Esophagus (tissue), 2 donors: ENCODE data around the gene HOXB2. TPM values are rescaled to one million over a fixed set of nuclear protein-coding genes. Genes with fewer than 3 reads are reported as not detected.

Source experiments
- H3K27ac ChIP-seq, 2 donors: one replicate each; pipeline ENCODE4 v1.5.1; 2013; ENCODE audit warnings: low read depth in 2 of 2, mild to moderate bottlenecking in 2 of 2, inconsistent platforms in 1 of 2, low read length in 1 of 2, moderate library complexity in 1 of 2
- H3K27me3 ChIP-seq, 2 donors: one replicate each; pipeline ENCODE4 v1.6.1; 2013; ENCODE audit warnings: low read length in 2 of 2, control low read depth in 1 of 2, mild to moderate bottlenecking in 1 of 2; ENCODE audit not compliant: insufficient read depth in 2 of 2, control insufficient read depth in 1 of 2
- H3K36me3 ChIP-seq, 2 donors: one replicate each; pipeline ENCODE4 v1.6.1; 2013; ENCODE audit warnings: low read length in 1 of 2; ENCODE audit not compliant: control insufficient read depth in 2 of 2, insufficient read depth in 2 of 2
- H3K4me1 ChIP-seq, 2 donors: one replicate each; pipeline ENCODE4 v1.6.1; 2013; ENCODE audit warnings: low read length in 1 of 2; ENCODE audit not compliant: control insufficient read depth in 2 of 2, insufficient read depth in 2 of 2
- H3K4me3 ChIP-seq, 2 donors: one replicate each; pipeline ENCODE4 v1.5.1; 2013; ENCODE audit warnings: low read length in 2 of 2, mild to moderate bottlenecking in 2 of 2, low read depth in 1 of 2, moderate library complexity in 1 of 2
- H3K9me3 ChIP-seq, 2 donors: one replicate each; pipeline ENCODE4 v1.6.1; 2013; ENCODE audit warnings: mild to moderate bottlenecking in 2 of 2, low read depth in 1 of 2, low read length in 1 of 2, moderate library complexity in 1 of 2; ENCODE audit not compliant: control insufficient read depth in 2 of 2, insufficient read depth in 1 of 2
- WGBS, 2 donors: extraction: QIAGEN DNeasy Blood & Tissue Kit; methylation state at CpG; one replicate each; pipeline ENCODE4 v1.1.7; 2013; 5-methylcytosine and 5-hydroxymethylcytosine counted together
- polyA plus RNA-seq, 2 donors: library from polyadenylated mRNA; stranded (reverse); fragments of 200-250 nt; gene quantifications; one replicate each; pipeline ENCODE4 v1.2.3, GENCODE V29; 2013
- donor health status: healthy with polysubstance abuse.
- donor health status: Bipolar disorder and iron deficiency.

Gene HOXB2
- 10 to 100 TPM; 11.3 to 18.9 TPM for polyA plus RNA-seq

DNA sequence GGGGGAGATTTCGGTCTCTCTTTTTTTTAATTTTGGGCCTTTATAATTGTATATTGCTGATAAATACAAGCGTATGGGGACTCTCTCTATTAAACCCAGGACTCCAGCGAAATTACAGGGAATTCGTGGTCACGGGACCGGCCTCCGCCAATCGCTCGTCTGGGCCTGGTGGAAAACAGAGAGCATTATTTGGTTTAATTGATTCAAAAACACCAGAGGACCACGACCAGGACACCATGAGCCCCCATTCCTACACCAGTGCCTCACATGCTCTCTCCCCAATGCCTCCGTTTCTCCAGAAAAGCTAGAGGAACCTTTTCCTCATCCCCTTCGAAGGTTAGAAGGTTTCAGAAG is at the start of gene HOXB2:
TSS of gene HOXB2 (minus strand) at position 88 of the 354 bp plus-strand sequence. CDS start 198 bp downstream, outside the sequence.
- Histone ChIP-seq H3K9me3 (no peaks in the 10 kb centered on the region), H3K4me1 (no peaks in the 10 kb centered on the region), H3K4me3 (peak within 1 kb of the TSS; percentile 77 to 83), H3K27ac (peak within 1 kb of the TSS; percentile 91 to 96), H3K36me3 (no peaks in the 10 kb centered on the region), H3K27me3 (no peaks in the 10 kb centered on the region)
- WGBS, 2 donors = 35 to 48% methylated on average over 12 of the region's 12 CpGs

DNA sequence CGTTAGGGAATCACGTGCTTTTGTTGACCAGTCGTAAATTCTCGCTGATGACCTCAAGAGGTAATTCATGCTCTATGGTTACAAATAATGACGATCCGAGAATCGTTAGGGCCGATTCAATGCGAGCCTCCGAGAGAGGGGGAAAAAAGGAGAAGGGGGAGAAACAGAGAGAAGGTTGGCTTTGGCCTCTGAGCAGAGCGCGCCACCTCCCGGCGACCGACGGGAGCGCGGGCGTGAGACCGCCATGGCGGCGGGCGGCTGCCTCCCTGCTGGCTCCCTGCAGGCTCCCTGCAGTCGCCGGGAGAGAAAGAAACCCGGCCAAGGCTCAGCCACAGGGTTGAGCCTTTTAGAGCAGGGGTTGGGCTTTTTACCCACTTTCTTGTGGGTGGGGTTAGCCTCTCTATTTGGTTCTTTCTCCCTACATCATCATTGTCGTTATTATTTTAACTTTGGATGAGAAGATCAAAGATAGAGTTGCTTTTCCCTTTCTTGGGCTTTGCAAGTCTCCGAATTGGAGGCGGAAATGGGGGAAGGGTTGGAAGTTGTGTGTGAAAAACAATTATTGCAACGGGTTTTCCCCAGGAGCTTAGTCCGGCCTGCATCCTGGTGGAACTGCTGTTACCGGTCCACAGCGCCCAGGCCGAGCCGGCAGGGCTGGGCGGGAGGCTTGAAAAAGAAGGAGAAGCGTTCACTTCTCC is 49.1 kb upstream of the HOXB2 start:
- H3K4me1 ChIP-seq = peaks cover 0 to 14% of the 10 kb centered on the region in 2 donors
- no peaks in the 10 kb centered on the region for H3K36me3 ChIP-seq
- no peaks in the 10 kb centered on the region for H3K9me3 ChIP-seq
- 14 to 17% methylated on average over 37 of the region's 37 CpGs for WGBS, 2 donors
- no peak overlapping the region for H3K27ac ChIP-seq
- peaks cover 0 to 18% of the 10 kb centered on the region in 2 donors for H3K27me3 ChIP-seq
- H3K4me3 ChIP-seq = peak overlapping the region in 1 of 2 donors; percentile 1

DNA sequence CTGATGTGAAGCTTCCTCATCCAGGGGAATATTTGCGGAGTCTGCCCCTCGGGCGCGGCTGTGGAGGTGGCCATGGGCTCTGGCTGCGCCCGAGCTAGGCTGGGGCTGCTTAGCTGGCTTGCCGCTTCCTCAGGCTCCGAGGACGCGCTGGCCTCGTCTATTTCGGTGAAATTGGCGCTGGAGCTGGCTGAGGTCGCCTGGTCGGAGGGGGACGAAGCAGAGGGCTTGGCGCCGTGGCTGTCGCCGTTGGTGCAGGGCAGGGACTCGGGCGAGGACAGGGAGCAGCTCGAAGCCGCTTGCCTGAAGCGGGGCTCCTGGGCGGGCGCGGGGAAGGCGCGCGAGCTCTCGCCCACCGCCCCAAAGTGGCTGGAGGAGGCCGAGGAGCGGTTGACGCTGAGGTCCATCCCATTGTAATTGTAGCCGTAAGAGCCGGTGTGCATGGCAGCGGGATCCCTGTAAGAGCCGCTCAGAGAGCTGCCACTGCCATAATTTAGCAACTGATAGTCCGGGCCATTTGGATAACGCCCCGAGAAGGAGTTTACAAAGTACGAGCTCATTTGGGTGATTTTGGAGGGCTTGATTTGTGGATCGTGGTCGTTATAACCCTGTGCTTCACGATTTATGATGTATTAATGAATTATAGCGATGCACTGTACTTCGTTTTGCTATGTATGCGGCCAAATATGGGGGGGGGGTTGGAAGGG is 48.4 kb upstream of the HOXB2 start, which contains the start of gene HOXB5:
TSS of gene HOXB5 (minus strand) at position 654 of the 704 bp plus-strand sequence. CDS start at position 557, 97 bp downstream.
- Histone ChIP-seq H3K36me3 (no peaks in the 10 kb centered on the region), H3K27ac (peak within 1 kb of the TSS; percentile 0 to 5), H3K27me3 (peaks cover 0 to 16% of the 10 kb centered on the region in 2 donors), H3K4me1 (peaks cover 0 to 14% of the 10 kb centered on the region in 2 donors), H3K4me3 (peak within 1 kb of the TSS; percentile 1 to 51), H3K9me3 (no peaks in the 10 kb centered on the region)
- 2 to 5% methylated on average over 50 of the region's 50 CpGs for WGBS, 2 donors

DNA sequence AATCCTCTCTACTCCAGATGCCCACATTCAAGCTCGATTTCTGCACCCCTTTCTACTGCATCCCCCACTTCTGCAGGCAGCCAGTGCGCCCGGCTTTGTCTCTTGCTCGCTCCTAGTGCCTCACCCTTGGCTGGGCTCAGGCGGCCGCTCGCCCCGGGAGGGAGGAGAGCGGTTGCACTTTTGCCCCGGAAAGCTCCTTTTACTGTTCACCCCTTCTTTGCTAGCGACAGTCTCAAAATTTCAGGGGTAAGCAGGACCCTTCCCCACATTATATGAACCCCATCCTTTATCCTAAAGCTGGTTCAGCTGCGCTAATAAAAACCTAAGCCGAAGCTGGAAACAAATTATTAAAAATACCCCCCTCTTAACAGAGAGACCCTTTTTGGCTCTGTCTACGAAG is 47.7 kb upstream of the HOXB2 start:
- peak overlapping the region in 1 of 2 donors; percentile 1 for H3K4me3 ChIP-seq
- peaks cover 0 to 10% of the 10 kb centered on the region in 2 donors for H3K4me1 ChIP-seq
- WGBS, 2 donors = 12 to 14% methylated on average over 14 of the region's 14 CpGs
- H3K36me3 ChIP-seq = no peaks in the 10 kb centered on the region
- peaks cover 0 to 10% of the 10 kb centered on the region in 2 donors for H3K27me3 ChIP-seq
- H3K27ac ChIP-seq = peak overlapping the region in 1 of 2 donors; percentile 5
- no peaks in the 10 kb centered on the region for H3K9me3 ChIP-seq

DNA sequence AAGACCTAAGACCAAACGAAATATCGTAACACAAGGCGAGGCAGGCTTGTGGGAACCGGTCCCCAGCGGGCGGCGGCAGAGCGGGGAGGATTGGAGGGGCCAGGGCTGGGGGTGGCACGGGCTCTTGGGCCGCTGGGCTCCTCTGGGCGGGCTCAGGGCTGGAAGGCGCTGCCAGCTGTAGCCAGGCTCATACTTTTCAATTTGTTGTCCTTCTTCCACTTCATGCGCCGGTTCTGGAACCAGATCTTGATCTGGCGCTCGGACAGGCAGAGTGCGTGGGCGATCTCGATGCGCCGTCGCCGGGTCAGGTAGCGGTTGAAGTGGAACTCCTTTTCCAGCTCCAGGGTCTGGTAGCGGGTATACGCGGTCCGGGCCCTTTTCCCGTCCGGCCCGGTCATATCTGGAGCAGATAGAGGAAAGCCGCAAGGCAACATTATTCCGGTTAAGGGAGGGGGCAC is 47.2 kb upstream of the HOXB2 start:
- Histone ChIP-seq H3K4me3 (no peak overlapping the region), H3K27ac (no peak overlapping the region), H3K36me3 (no peaks in the 10 kb centered on the region), H3K27me3 (peaks cover 0 to 10% of the 10 kb centered on the region in 2 donors), H3K9me3 (no peaks in the 10 kb centered on the region), H3K4me1 (peaks cover 0 to 10% of the 10 kb centered on the region in 2 donors)
- 22 to 27% methylated on average over 33 of the region's 33 CpGs for WGBS, 2 donors

DNA sequence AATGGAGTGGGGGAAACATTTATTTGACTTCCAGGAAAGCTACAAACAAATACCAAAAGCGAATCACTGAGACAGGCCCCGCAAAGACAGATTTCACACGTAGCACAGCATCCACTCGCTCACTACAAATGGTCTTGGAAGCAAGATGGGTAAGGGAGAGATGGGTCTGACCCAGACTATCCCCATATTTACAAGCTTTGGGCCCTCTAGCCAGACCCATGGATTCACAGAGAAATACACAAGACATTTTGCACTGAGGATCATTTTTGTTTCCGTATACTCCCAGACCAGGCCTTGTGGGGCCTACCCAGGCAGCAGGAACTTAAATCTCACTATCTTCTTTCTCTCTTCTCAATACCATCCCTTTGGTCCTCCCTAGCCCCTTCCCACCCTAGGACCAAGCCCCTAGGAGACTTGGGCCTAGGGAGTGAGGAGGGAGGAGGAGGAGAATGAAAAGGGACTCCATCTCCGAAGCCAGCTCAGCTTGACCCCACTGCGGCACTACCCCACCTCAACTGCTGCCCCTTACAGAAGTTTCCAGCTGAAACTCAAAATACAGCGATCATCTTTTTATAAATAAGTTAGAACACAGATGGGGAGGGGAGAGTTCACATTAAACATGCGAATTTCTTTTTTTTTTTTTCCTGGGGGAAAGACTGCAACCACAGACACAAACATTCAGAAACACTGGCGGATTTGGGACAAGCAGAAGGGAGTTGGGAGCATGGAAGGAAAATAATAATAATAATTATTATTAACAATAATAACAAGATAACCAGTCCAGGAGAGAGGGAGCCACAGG is 46.5 kb upstream of the HOXB2 start:
- Histone ChIP-seq H3K4me1 (peaks cover 0 to 10% of the 10 kb centered on the region in 2 donors), H3K27ac (no peak overlapping the region), H3K4me3 (no peak overlapping the region), H3K36me3 (no peaks in the 10 kb centered on the region), H3K27me3 (peaks cover 0 to 10% of the 10 kb centered on the region in 2 donors), H3K9me3 (no peaks in the 10 kb centered on the region)
- WGBS, 2 donors = 82 to 93% methylated on average over 10 of the region's 10 CpGs

DNA sequence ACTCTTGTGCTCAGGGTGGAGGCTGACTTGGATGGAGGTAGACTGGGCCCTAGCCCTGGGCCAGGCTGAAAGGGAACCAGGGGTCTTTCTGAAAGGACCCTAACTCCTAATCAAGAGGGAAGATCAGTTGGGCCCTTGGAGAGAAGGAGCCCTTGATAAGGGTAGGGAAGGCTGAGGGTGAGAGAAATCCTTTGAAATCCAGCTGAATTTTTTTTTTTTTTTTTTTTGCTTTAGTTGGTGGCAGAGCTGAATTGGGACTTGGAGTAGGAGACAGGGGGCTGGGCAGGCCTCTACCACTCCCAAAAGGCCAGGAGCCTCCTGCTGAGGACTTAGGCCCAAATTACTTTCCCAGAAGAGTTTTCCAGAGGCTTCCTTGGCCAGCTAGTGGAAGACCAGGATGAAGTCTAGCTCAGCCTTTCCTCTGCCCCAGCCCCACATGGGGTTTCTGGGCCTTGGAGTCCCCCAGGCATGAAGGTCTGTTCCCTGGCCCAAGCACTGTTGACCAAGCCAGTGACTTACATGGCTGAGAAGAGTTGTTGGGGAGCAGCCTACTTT is 45.8 kb upstream of the HOXB2 start:
- Histone ChIP-seq H3K27me3 (peaks cover 0 to 6% of the 10 kb centered on the region in 2 donors), H3K4me1 (peaks cover 0 to 5% of the 10 kb centered on the region in 2 donors), H3K36me3 (no peaks in the 10 kb centered on the region), H3K9me3 (no peaks in the 10 kb centered on the region), H3K4me3 (no peak overlapping the region), H3K27ac (no peak overlapping the region)

DNA sequence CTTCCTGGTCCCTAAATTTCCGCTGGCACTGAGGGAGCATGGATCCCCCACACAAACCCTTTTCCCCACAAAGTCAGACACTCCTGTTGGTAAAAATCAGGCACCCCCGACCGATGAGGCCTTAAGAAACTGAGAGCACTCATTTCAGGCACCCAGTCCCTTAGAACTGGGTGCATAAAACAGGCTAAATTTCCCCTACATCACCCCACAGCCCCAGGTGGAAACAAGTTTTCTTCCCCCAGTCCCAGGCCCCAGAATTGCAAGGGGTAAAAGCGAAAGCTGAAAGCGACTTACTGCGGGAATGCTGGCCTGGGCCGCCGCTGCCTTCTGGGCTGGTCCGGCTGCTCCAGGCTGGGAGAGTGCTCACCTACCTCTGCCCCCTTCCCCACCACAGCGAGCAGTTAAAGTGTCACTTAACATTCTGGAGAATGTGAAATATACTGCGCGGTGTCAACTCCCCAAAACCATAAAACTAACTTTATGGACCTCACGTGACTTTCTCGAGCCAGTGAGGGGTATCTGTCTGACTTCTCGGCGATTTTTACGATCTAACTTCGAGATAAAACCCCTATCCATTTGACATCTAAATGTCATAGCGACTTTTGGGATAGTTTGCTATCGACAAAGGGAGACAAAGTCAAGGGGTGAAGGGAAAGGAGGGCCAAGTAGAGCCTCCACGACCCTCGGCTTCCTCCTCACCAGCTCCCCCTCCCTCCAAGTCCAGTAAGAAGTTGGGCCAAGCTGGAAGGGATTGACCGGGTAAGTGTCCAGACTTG is 45.1 kb upstream of the HOXB2 start, which contains the start of gene HOXB3:
TSS of gene HOXB3 (minus strand) at position 411 of the 776 bp plus-strand sequence. CDS start 37,767 bp downstream, outside the sequence.
- H3K36me3 ChIP-seq = no peaks in the 10 kb centered on the region
- H3K27ac ChIP-seq = no peak within 1 kb of the TSS
- peaks cover 0 to 6% of the 10 kb centered on the region in 2 donors for H3K27me3 ChIP-seq
- no peaks in the 10 kb centered on the region for H3K9me3 ChIP-seq
- H3K4me1 ChIP-seq = peaks cover 0 to 5% of the 10 kb centered on the region in 2 donors
- H3K4me3 ChIP-seq = no peak within 1 kb of the TSS
- WGBS, 2 donors = 70 to 82% methylated on average over 23 of the region's 23 CpGs
